GM13977 (cell line): Measurements from ENCODE around the gene UQCR11.

Source experiments
- DNase-seq: peaks from one replicate; pipeline ENCODE4 v3.0.0; 2012; ENCODE audit warnings: low spot score
- CTCF ChIP-seq: IDR thresholded peaks from 2 replicates; pipeline ENCODE4 v1.5.1; 2012; ENCODE audit warnings: mild to moderate bottlenecking, control low read depth; ENCODE audit not compliant: insufficient read depth; ENCODE audit errors: extremely low read depth, missing control alignments
- in situ Hi-C: fragments of 300-500 bp; cut with MboI; formaldehyde crosslinking; loops from one replicate; pipeline ENCODE4 v1.12.0; 2022; ENCODE audit warnings: low sequenced_read_pairs, low pct_unique_long_range_greater_than_20kb, mixed read lengths, inconsistent platforms; ENCODE audit not compliant: unreplicated experiment

Gene UQCR11

GRCh38 chr19:1580957-1581356 lies 24.3 kb downstream of the UQCR11 start:
- in situ Hi-C loops: no loop called here
- DNase-seq: no peak
- no peak for TF ChIP-seq CTCF

GRCh38 chr19:1580382-1580781 lies 24.9 kb downstream of the UQCR11 start:
- no peak for TF ChIP-seq CTCF
- in situ Hi-C loops: no loop called here
- DNase-seq: no peak

GRCh38 chr19:1579222-1579621 lies 26.0 kb downstream of the UQCR11 start:
- no peak for DNase-seq
- in situ Hi-C loops: no loop called here
- TF ChIP-seq CTCF: no peak

- no peak for TF ChIP-seq CTCF
- in situ Hi-C loops: no loop called here
- DNase-seq: no peak
Measured at GRCh38 chr19:1577929-1578618, 27.2 kb downstream of the UQCR11 start.

GRCh38 chr19:1577090-1577928 lies 28.0 kb downstream of the UQCR11 start:
- in situ Hi-C loops: no loop called here
- TF ChIP-seq CTCF: no peak
- no peak for DNase-seq

GRCh38 chr19:1576242-1577089 lies 28.8 kb downstream of the UQCR11 start:
- in situ Hi-C loops: no loop called here
- TF ChIP-seq CTCF: no peak
- no peak for DNase-seq
